SKM-1 (cell line): ENCODE data around the gene PAAF1.
A peak's percentile ranks its signal among the peaks of the same experiment; 100 is the strongest.

Experiments used
- DNase-seq: peaks from one replicate; lab custom pipeline; 2025; ENCODE audit not compliant: unreplicated experiment; lab: John Stamatoyannopoulos, UW

The PAAF1 gene, protein sequence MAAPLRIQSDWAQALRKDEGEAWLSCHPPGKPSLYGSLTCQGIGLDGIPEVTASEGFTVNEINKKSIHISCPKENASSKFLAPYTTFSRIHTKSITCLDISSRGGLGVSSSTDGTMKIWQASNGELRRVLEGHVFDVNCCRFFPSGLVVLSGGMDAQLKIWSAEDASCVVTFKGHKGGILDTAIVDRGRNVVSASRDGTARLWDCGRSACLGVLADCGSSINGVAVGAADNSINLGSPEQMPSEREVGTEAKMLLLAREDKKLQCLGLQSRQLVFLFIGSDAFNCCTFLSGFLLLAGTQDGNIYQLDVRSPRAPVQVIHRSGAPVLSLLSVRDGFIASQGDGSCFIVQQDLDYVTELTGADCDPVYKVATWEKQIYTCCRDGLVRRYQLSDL

DNA sequence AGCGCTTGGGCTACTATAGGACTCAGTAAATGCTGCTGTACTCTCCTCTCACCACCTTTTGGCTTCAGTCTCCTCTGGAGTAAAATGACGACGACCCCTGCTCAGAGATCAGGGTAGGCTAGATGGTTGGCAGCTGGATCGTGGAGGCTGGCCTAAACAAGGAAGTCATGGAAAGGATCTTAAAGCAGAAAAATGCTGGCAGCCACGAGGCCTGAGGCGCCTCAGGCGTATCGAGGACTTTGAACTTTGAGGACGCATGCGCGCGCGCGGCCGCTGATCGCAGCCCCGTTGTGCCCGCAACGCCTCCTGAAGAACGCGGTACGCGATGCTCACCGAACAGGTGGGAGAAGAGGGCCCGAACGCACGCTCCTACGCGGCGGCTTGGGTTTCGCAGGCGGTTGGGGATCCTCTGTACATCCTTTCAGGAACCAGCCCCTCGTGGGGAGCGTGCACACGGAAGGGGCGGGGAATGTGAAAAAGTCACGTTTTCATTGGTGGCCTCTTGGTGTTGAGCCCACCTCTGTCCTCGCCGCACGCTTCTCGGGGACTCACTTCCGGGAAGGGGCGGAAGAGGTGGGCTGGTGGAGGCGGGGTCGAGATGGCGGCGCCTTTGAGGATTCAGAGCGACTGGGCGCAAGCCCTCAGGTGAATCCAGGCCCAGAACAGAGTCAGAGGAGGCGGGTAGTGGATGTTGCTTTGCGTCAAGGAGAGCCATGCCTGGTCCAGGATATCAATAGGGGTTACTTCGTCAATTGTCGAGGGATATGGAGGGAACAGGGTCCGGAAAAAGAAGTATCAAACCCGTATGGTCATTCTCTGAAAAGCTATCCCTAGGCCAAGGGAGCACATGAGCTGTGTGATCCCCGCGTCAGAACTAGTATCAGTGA, at the start of gene PAAF1, which contains the start of gene COA4:
TSS of gene PAAF1 (plus strand) at position 576 of the 887 bp plus-strand sequence. CDS start at position 599, 23 bp downstream.
TSS of gene COA4 (minus strand) at position 423 of the 887 bp plus-strand sequence. CDS start 3,468 bp downstream, outside the sequence.
- DNase-seq, result peak; percentile 96

DNA sequence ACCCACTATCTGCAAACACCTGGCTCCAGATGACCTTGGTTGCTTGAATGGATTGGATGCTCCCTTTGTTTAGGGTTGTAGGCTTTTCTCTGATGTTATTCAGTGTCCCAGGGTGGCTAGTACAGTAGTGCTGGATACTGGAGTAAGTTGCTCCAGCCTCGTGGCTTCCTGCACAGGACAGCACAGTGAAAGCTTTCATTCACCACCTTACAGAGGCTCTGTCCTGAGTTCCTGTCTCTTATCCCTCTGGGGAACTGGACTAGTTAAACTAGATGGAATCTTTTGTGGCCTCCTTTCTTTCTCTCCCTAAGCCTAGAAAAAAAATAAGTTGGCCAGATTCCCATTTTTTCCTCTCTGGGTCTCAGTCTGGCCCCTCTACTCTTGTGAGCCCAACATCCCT, 46.5 kb upstream of the PAAF1 start:
- no peak for DNase-seq

DNA sequence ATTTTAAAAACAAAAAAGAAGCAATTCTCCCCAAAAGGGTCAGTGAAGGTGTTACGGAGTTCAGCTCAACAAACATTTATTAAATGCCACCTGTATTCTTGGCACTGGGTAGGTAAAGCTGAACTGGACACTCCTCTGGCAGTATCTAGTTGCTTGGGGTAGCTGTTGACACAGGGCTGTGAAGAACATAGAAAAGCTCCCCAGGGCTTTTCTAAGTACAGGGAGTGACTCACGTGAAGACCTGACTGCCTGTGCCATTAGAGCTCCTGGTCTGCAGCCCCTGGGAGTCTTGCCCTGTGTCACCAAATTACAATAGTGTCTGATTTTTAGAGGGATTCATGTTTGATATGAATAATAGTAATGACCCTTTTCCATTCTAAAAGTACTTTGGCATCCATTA, 43.7 kb upstream of the PAAF1 start:
- no peak for DNase-seq

DNA sequence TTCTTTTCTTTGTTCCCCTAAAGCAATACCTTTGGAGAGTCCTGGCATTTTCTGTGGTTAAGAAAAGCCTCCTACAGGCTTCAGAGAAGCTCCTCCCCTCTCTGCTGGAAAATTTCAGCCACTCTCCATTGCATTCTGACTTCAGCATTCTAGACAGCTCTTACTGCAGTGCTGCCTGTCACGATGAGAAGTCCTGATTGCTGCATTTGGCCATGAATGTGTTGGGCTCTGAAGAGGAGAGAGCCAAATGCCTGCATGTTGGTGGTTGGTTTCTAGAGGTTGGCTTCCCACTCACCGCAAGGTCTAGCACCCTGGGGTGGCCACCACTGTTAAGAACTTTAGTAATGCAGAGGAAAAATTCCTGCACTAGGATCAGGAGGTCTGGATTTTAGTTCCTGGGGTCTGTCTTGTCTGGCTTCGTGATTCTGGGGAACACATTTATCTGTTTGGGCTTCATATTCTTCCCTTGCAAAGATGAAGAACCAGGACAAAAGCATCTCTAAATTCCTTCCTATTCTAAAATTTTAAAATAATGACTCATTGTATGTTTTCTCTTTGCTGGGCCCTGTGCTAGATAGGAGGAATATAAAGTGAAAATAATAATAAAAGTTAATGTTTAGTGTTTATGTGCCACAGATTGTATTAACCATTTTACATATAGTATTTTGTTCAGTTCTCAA, 38.2 kb upstream of the PAAF1 start:
- DNase-seq, result no peak

DNA sequence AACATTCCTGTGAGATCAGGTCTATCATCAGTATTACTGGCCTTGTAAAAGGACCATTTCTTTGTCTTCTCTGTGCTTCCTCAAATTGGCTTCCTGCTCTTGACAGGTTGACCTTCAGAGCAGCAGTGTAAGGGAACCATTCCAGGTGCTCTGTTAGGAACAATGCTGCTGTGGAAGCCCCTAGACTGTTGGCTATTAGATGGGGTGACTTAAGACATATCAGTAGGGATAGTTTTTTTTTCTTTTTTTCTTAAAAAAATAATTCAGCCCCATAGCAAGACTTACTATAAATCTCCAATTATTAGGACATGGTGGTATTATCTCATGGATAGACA, 37.7 kb upstream of the PAAF1 start:
- no peak for DNase-seq

DNA sequence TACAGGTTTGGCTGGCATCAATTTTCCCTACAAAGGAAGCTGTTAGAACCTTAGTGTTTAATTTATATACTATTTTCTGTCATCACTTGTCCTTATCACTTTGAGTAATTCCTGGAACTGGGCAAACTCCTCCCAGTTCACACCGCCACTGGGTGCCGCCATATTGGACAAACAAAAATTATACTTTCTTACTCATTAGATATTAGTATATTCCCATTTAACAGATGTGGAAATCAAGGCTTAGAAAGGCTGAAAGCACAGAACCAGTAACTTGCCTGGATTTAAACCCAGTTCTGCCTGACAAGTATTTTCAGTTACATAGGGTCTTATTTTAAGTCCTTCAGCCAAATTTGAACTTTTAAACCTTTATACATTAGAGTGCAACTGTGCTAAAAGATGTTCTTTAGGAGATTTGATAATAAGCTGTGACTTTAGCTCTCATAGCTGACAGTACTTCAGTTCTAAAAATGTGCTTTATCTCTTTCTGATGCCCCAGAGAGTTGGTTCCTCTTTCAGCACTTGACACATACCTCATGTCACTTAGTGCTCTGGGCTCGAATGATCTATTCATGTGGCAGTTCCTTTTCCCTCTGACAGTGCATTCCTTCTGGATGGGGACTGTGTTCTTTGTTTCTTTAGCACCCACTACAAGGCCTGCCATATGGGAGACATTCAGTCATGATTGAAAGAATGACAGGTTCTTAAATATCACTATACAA, 25.6 kb upstream of the PAAF1 start:
- peak; percentile 36 for DNase-seq

DNA sequence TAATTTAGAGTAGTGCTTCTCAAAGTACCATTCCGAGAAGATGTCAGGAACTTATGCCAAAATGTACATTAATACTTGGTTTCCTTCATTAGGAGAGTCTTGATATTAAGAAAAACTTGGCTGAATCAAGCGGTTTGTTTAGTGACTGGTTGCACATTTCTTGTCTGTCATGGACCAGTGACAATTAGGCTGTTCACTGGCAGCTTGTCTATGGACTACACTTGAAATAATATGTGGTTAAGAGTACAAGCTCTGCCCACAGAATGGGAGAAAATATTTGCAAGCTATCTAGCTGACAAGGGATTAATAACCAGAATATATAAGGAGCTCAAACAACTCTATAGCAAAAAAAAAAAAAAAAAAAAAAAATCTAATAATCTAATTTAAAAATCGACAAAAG, 24.8 kb upstream of the PAAF1 start:
- no peak for DNase-seq

DNA sequence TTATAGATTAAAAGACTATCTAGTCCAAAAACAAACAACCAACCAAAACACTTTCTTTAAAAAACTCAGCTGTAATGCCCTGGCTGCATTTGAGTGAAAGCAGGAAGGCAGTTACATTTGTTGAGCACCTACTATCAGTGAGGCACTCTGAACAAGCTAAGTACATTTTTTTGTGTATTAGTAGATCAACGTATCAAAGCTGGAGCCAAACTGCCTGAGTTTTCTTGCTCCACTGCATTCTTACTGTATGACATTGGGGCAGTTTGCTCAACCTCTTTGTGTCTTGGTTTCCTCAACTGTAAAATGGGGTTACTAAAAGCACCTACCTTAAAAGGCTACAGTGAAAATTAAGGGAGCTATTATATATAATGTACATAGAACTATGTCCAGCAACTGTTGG, 22.1 kb upstream of the PAAF1 start:
- no peak for DNase-seq

DNA sequence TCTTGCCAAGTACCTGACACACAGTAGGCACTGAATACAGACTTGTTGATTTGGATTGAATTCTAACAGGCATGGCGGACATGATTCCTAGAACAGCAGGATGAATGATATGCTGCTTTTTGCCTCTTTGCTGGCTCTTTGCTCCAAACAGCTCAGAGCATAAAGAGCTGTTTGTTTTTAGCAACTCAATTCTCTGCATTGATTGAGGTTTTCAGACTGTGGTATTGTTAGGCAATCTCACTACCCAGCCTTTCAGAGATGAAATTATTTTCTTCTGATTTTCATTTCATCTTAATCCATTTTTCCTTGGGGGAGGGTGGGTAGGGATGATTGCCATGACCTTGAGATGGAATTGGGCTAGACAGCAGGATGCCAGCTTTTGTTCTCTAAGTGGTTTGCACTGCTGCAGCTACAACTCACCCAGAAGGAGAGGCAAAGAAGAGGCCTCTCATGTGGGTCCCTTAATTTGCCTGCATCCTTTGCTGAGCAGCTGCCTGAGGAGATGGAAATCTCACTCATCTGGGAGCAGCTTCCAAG, 20.7 kb upstream of the PAAF1 start:
- no peak for DNase-seq

DNA sequence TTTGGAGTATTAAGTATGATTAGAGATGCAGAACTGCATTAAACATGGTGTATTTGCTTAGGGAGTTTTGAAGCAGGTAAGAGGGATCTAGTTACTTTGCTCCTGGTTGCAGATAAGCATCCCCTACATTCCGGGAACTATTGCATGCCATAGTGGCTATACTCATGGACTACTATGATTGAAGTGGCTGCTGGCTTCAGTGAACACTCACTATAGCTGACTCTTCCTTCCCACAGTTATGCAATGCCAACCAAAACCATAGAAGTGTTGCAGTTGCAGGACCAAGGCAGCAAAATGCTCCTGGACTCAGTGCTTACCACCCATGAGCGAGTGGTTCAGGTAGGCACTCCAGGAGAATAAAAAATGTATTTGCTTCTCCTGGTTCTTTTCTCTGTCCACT, 17.1 kb upstream of the PAAF1 start:
- DNase-seq, result no peak

DNA sequence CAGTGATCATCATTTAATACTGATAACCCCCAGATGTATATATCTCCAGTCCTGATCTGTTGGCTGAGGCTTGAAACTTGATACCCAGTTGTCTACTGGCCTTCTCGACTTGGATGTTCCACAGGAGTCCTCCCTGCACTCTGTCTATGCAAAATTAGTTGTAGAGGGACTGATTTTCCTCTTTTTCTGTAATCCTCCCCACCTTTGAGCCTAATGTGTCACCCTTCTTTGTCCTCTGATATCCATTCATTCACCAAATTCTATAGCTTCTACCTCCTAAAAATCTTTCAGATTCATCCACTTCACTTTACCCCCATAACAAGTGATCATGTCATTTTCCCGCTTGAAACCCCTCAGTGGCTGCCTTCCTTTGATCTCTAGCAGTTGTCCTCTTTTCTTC, 16.6 kb upstream of the PAAF1 start:
- no peak for DNase-seq

DNA sequence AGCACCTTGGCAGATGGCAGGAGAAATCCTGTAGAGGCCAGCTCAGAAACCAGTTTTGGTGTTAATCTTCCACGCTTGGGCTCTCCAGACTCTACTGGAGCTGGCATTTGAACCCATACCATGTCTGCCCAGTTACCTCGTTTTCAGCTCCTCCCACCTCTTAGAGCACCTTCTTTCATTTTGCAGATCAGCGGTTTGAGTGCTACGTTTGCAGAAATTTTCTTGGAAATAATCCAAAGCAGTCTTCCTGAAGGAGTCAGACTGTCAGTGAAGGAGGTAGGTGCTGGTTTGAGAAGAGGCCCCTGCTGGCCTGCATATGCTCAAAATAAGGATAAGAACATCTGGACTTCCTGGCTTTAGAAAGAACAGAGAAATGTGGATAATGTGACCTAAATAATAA, 13.8 kb upstream of the PAAF1 start:
- DNase-seq, result no peak

DNA sequence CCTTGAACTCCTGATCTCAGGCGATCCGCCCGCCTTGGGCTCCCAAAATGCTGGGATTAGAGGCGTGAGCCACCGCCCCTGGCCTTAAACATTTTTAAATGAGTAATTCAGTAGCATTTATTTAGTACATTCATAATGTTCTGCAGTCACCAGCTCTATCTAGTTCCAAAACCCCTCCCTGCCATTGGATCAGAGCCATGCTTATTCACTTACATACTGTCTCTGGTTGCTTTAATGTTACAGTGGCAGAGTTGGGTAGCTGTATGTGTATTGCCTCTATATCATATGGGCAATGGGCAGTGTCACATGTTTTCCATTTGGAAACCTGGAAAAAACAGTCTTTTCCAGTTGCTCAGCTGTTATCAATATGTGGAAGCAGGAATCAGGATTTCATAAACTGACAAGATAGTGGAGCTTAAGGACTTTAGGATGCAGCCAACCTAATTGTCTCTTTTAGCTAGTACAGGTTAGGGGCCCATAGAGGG, 10.7 kb upstream of the PAAF1 start:
- no peak for DNase-seq

DNA sequence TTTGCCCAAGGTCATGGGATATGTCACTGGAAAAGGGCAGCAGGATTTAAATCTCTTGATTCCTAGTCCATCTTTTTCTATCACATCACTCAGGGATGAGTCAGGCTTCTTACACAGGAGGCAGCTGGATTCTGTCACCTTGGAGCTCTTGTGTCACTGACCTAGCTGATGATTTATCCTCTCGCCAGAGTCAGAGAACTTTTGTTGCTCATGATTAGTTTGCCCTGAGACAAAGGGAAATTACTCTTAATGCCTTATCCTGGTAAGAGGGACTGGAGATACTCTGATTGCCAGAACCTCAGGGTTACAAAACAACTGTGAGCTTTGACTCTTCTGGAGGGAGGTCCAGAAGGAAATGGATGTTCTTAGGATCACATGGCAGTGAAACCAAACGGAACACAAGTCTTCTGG, 10.2 kb upstream of the PAAF1 start:
- no peak for DNase-seq

DNA sequence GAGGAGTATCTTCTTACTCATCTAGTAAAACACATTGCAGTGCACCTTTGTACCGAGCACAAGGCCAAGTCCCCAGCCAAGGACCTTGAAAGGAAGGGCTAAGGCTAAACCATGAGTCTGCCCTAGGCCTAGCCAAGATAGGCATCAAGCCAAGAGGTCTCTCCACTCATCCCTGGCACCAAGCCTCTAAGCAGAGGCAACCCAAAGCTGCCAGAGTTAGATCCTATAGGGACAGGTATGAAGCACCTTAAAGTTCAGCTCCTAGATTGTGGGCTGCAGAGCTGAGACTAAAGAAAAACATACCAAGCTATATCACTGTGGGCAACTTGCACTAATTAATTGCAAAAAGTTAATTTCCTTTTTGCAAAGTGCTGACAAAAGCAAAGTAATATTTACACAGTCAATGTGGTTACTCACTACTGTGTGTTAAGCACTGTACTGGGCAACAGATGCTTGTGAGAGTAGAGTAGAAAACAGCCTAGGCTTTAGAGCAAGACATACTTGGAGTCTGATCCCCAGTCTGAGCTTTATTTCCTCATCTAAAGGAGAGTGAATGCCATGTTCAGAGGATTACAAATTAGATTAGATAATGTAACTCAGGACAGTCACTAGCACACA, 7.4 kb upstream of the PAAF1 start:
- DNase-seq, result no peak

DNA sequence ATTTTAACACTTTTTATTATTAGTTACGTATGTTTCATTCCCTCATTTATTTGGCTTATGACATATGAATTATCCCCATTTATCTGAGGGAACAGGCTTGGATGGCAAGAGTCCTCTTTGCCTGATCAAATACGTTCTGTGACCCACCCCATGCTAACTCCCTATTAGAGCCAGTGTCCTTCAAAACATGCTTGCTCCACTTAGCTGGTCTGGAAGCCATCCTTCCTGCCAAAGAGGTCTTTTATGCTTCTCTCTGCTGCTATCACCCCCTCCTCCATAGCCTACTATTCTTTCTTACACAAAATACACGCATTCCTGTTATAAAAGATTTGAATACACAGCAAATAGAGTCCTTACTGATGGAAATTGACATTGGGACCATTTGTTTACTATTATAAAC, 6.5 kb upstream of the PAAF1 start:
- DNase-seq, result no peak

DNA sequence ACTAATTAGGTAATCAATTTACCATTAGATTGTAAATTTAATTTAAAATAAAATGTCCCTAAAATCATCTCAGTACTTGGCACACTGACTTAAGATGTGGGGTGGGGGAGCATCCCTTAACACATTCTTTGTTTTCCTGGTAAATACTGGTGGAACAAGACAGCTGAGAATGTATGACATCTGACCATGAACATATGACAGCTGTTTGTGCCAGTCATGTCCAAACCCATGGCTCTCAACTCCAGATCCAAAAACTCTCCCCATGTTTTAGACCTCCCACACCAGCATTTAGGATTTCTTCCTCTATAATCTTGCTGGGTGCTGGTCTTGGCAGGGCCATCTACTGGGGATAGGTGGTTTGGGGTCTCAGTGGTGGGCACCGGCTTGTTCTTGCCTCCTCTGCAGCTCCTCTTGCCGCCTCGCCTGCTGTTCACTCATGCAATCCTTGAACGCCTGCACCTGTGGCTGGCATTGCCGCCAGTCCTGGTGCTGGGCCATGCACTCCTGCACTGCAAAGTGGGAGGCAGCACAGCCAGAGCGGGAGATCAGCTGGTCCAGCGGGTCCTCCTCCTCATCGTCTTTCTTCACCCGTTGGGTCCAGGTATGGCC, 3.9 kb upstream of the PAAF1 start:
- no peak for DNase-seq

DNA sequence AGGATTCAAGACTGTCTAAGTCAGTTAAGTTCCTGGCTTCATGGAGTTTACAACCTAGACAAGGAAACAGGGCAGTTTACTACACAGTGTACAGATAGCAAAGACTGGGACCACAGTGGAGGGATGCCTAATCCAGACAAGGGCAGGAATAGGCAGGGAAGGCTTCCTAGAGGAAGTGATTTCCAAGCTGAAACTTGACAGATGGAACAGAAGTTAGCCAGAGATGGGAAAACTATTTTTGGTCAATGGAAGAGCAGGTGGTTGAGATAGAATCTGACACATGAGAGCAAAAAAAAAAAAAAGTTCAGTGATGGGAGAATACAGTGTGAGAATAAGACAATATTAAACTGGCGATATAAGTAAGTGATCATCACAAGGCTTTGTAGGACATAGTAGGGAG, 1.4 kb upstream of the PAAF1 start:
- DNase-seq, result no peak

DNA sequence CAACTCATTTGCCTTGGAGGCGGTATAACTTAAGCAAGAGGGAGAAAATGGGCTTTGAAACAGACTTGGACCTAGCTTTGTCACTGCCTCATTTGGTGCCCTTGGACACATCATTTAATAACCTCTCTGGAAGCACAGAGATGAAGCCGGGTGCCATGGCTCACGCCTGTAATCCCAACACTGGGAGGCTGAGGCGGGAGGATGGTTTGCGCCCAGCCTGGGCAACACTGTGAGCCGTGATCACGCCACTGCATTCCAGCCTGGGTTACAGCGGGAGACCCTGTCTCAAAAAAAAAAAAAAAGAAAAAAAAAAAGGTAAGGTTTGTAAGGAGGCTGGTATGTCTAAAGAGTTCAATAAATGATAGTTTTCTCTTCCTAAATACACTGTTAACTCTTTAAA, 959 bp upstream of the PAAF1 start:
- no peak for DNase-seq

DNA sequence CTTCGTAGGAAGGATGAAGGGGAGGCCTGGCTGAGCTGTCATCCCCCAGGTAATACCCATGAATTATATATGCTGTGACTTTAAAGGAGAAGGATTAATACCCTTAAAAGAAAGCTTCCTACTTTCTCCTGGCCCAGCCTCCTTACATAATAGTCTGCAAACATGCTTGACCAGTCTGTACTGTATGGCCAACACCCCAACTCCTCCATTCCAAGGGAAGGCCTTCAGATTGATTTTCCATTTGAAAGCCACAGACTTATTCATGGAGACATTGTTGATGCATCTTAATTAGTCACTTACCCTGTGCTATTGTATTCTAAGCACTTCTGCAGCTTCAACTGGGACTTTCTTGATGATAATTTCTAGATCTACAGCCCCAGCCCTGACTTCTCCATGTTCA, 2.0 kb downstream of the PAAF1 start:
- no peak for DNase-seq
